ENCODE data around the gene ETNPPL. TPM values are rescaled to one million over a fixed set of nuclear protein-coding genes. Genes with fewer than 3 reads are reported as not detected.
A peak's percentile ranks its signal among the peaks of the same experiment; 100 is the strongest.
"Not testable (repeated sequence)": the region's sequence is repeated elsewhere in the genome, so short reads cannot be mapped to it uniquely, and the experiment has no call there.

Gene ETNPPL
- total RNA-seq, 1 donor from 2014 or later: not detected

GRCh38 chr4:108758498-108758897, 4.4 kb downstream of the ETNPPL start:
- DNase-seq (ENCODE audit: low read depth in 2 of 2): no peak

DNA sequence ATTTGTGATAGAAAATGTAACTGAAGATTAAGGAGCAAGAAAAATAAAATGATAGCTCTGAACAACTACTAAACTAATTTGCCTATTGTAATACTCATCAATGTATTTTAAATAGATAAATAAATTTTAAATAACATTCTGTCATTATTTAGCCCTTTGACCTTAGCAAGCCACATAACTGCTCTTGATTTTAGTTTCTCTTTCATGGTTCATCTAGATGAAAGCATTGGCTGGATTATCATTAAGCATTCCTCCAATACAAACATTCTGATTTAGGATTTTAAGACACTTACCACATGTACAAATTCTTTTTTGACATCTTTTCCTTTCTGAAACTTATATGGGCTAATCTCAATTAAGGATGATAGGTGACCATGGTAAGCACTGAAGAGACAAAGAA, 8.5 kb downstream of the ETNPPL start:
- DNase-seq (ENCODE audit: low read depth in 2 of 2): no peak

DNA sequence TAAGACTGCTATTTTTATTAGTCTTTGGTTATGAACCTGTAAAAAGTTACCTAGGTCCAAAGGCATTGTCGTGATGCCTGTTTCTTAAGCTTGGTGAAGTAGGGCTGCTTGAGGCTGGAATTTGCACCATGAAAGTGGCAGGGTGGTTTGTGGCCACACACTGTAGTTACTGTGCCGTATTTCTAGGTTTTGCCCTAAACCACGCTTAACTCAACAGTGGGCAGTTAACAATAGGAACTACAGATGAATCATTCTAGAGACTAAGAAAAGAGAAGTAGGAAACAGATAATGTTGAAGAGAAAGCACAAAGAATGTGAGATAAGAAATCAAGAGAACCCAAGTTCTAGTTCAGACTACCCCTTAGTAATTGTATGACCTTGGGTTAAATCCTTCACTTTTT, 11.5 kb downstream of the ETNPPL start:
- no peak for DNase-seq (ENCODE audit: low read depth in 2 of 2)

DNA sequence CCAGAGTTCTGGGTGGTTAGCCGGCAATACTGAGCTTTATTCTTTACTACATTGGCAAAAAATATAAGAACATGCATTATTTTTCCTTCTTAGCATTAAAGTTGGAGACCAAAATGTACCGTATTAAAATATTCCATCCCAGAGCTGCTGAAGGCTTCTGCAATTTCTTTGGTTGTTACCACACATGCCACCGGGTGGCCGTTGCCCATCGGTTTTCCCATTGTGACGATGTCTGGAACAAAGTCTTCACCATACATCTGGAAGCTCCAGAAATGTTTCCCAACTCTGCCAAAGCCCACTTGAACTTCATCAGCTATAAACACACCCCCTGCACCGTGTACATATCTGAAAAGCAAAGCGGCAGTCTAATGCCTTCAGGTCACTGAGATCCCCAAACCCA, 13.7 kb downstream of the ETNPPL start:
- DNase-seq (ENCODE audit: low read depth in 2 of 2): no peak

- no peak for DNase-seq (ENCODE audit: low read depth in 2 of 2)
These were observed 16.3 kb downstream of the ETNPPL start for GRCh38 chr4:108746511-108746910.

DNA sequence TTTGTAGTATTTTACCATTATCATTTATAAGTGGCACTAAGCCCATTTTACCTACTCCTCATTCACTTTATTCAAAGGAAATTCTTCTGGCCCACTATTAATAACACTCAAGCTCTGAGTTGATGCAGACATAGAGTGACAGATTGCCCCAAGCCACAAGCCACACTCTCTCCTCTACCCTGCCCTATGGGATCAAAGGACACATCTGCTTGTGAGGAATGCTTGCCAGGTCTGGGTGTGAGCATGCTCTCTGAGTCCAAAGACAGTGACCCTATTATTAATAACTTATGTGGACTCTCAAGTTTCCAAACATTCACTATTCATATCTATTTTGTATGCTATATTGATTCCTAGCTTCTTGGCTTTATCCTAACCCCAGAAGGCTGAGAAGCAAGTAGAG, 18.5 kb downstream of the ETNPPL start:
- DNase-seq (ENCODE audit: low read depth in 2 of 2): no peak

- DNase-seq (ENCODE audit: low read depth in 2 of 2): no peak
These were observed 20.1 kb downstream of the ETNPPL start for GRCh38 chr4:108742451-108743420.

- no peak for DNase-seq (ENCODE audit: low read depth in 2 of 2)
These were observed 24.7 kb downstream of the ETNPPL start for GRCh38 chr4:108738003-108738706.

- DNase-seq (ENCODE audit: low read depth in 2 of 2): no peak
These were observed 31.8 kb downstream of the ETNPPL start for GRCh38 chr4:108731006-108731405.

DNA sequence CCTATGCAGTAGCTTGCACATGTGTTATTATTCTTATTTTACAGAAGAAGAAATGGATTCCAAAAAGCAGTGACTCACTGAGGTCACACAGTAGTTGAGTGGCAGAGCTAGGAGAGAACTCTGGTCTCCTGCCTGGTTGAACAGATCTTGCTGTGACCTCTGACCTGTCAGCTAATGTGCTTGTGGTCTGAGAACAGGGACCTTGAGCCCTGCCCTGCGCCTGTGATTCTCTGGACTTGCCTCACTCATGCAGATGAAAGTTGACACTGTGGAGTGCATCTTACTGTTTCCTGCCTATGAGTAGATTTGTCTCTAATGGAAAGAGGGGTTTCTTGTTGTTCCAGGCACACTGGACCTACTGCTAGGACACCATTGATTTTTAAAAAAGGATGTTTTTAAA, 32.3 kb downstream of the ETNPPL start:
- no peak for DNase-seq (ENCODE audit: low read depth in 2 of 2)

GRCh38 chr4:108729731-108730130, 33.1 kb downstream of the ETNPPL start:
- DNase-seq (ENCODE audit: low read depth in 2 of 2): no peak

- no peak for DNase-seq (ENCODE audit: low read depth in 2 of 2)
These were observed 37.4 kb downstream of the ETNPPL start for GRCh38 chr4:108725457-108725856.

- DNase-seq (ENCODE audit: low read depth in 2 of 2): no peak
These were observed 45.5 kb downstream of the ETNPPL start for GRCh38 chr4:108717386-108717785.

GRCh38 chr4:108716340-108716739, 46.5 kb downstream of the ETNPPL start:
- no peak for DNase-seq (ENCODE audit: low read depth in 2 of 2)

DNA sequence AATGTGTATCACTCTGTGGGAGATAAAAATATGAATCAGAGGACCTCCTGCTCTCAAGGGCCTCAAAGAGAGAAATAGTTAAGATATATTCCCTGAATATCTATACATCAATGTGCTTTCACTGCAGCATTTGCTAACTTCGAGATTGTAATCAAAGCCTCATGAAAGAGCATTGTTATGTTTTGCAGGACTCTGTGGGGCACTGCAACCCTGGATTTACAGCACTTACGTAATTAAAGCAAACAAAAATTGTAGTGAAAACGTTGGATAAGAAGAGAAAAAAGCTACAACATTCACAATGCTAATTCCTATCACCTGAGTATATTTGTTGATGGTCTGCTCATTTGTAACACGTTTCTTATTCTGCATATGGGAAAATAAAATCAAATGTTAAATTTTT, 48.0 kb downstream of the ETNPPL start:
- DNase-seq (ENCODE audit: low read depth in 2 of 2): no peak

DNA sequence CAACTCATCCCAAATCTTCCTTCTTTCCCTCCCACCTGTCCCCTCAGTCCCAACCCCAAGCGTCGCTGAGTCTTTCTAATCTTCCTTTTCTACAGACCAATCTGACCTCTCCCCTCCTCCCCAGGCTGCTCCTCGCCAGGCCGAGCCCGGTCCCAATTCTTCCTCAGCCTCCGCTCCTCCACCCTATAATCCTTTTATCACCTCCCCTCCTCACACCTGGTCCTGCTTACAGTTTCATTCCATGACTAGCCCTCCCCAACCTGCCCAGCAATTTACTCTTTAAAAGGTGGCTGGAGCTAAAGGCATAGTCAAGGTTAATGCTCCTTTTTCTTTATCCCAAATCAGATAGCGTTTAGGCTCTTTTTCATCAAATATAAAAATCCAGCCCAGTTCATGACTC, 52.3 kb downstream of the ETNPPL start:
- not testable (repeated sequence) for DNase-seq (ENCODE audit: low read depth in 2 of 2)

DNA sequence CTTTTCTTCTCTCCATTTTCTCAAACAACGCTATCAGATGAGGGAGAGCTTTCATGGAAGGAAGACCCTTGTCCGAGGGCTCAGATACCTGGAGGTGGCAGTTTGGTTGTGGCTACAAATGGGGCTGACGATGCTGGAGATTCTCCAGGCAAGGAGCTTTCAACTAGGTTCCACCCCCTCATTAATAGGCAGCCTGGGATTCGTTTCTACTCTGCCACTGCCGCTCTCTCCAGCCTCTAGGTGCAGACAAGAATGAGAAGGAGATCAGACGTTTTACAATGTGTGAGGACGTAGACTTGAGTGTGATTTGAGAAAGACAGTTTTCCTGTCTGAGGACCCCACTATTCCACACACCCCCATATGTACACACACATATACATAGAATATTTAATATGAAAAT, 53.1 kb downstream of the ETNPPL start:
- no peak for DNase-seq (ENCODE audit: low read depth in 2 of 2)

DNA sequence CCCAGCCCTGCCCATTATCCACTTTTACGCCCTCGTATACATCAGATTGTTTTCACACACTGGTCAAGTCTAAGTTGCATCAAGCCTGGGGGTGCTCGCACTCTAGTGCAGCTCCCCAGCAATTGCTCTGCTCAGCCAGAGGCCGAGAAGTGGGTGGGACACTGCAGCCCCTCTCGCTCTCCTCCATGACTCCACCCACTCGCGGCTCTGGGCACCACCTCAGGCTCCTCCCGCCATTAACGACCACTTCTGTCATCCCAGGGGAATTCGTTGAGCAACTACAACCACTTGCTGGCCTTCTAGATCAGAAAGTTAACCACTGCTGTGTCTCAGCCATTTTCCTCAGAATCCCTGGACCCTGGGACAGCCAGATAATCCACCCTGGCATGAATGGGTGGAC, 53.6 kb downstream of the ETNPPL start:
- DNase-seq (ENCODE audit: low read depth in 2 of 2): no peak

GRCh38 chr4:108706289-108706688, 56.6 kb downstream of the ETNPPL start:
- DNase-seq (ENCODE audit: low read depth in 2 of 2): no peak

DNA sequence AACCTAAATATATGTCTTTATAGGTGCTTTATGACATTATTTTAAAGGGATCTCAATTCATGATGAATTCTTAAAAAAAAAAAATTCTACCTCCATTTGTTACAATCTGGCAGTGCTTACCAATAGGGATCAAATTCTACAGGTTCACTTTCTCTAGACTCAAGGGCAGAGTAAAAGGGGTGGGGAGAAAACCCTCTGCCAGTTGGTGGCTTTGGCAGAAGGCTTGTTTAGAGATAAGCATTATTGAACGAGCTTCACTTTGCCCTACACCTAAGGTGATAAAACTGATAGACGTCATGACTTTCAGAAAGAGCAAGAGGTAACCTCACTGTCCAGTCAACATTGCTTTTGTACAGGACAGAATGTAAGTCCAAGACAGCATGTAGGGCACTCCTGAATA, 58.9 kb downstream of the ETNPPL start:
- no peak for DNase-seq (ENCODE audit: low read depth in 2 of 2)

DNA sequence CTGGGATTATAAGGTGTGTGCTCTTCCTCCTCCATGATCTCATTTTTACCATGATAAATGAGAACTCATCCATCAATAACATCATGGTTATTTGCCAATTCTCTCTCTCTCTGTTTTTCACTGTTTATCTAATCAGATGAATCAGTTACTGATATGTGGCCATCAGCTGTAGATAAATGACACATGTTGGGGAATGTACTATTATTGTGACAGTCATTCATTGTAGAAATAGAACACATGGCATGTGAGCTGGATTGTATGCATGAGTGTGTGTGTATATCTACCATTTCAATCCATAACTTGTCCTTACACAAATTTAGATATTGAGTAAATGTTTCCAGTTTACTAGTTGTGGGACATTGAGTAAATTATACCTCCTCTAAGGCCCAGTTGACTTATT, 59.5 kb downstream of the ETNPPL start:
- no peak for DNase-seq (ENCODE audit: low read depth in 2 of 2)

DNA sequence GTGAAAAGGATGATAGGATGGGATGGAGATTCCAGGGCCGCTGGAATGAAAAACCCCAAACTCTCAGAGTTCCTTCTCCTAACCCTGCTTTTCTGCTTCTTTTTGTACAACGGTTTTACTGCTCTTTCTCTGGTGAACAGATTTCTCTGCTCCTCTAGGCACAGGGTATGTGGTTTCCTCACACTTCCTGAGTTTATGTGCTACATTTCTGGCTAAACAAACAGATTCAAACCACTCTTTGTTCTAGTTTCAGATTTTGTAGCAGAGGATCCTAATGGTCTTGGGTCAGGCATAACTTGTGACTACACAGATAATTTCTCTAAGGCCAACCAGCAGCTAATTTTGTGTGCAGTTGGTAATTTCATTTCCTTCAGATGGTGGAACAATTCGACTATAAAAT, 59.9 kb downstream of the ETNPPL start:
- DNase-seq (ENCODE audit: low read depth in 2 of 2): peak in 1 of 2 donors; percentile 14
